COR-L47 (cell line): ENCODE measurements around the gene CLPTM1L.
"Not testable (repeated sequence)": the region's sequence is repeated elsewhere in the genome, so short reads cannot be mapped to it uniquely, and the experiment has no call there.

ENCODE experiments used
- DNase-seq: peaks from one replicate; lab custom pipeline; 2025; lab: John Stamatoyannopoulos, UW

The CLPTM1L gene

DNA sequence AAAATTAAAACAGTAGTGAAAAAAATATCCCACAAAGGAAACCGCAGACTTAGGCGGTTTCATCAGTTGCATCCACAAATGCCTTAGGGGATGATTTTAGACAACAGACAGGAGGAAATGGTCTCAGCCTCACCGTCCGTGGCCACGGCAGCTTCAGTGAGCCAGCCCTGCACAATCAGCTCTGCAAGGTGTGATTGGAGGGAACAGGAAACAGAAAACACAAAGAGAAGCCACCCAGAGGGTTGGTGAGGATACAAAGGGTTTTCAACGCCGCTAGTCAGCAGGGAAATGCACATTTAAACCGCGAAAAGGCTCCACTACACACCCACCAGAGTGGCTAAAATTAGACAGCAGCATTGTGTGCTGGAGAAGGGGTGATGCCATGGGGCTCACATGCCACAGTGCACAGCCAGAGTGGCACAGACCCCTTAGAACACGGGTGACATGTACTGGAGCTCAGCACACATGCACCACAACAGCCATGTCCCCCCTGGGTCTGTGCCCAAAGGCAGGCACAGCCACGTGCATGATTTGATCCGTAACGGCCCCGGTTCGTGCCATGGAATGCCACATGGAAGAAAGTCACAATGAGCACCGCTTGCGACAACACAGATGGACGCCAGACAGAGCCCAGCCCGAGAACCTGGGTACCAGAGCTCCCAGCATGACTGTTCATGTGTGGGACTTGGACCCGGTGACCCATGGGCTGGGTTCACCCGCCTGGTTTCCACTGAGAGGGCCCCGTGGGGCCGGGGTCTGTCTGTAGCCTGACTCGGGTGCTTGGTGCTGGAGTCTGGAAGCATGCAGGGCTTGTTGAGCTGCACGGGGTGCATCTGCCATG is 31.7 kb downstream of the CLPTM1L start:
- DNase-seq = peak; percentile 32

DNA sequence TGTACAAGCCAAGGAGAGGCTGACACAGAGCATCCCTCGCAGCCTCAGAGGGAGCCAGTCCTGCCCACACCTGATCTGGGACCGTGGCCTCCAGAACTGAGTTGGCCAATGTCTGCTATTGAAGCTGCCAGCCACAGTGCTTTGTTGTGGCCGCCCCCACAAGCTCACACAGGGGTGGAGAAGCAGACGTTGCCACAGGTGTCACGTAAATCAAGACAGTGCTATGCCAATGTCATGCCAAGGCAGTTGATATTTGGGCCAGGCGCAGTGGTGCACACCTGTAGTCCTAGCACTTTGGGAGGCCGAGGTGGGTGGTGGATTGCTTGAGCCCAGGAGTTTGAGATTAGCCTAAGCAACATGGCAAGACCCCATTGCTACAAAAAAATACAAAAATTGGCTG is 32.7 kb downstream of the CLPTM1L start:
- DNase-seq = no peak

- DNase-seq = no peak
Measured at GRCh38 chr5:1311439-1312055, 33.4 kb downstream of the CLPTM1L start.

GRCh38 chr5:1310118-1310517 is 34.8 kb downstream of the CLPTM1L start:
- DNase-seq = no peak

DNA sequence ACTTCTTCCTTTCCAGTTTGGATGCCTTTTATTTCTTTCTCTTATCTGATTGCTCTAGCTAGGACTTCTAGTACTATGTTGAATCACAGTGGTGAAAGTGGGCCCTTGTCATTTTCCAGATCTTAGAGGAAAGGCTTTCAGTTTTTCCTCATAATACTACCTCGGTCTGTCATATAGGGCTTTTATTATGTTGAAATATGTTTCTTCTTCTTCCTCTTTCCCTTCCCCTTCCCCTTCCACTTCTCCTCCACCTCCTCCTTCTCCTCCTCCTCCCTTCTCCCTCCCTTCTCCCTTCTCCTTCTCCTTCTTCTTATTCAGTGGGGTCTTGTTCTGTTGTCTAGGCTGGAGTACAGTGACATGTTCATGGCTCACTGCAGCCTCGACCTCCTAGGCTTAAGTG is 40.9 kb downstream of the CLPTM1L start:
- no peak for DNase-seq

DNA sequence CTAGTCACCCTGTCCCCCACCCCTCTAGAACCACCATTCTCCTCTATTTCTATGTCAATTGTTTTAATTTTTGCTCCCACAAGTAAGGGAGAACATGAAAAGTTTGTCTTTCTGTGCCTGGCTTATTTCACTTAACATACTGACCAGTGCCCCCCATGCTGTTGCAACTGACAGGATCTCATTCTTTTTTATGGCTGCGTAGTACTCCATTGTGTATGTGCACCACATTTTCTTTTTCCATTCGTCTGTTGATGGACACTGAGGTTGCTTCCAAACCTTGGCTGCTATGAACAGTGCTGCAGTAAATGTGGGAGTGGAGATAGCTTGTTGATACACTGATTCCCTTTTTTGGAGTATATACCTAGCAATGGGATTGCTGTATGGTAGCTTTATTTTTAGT is 42.6 kb downstream of the CLPTM1L start:
- DNase-seq = no peak

DNA sequence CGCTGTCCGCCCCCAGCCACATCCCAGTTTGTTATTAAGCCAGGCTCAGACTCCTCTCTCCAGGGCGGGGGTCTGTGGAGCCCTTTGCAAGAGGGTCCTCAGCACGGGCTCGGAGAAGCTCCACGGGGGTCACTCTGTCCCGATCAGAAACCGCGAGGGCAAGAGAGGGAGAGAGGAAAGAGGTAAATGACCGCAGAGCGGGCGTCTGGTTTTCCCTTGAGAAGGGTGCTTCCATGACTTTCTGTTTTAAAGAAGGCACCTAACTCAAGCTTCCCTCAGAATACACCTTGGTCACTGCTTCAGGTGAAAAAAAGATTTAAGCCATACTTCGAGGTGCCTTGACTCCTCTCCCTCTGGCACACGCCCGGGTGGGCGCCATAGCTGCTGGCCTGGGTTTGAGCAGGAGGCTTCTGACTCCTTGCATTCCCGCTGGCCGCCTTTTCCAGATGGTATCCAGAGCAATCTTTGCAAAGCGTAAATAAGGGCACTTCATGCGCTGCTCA is 44.3 kb downstream of the CLPTM1L start:
- no peak for DNase-seq

- DNase-seq = no peak
Measured at GRCh38 chr5:1299961-1300360, 44.9 kb downstream of the CLPTM1L start.

- no peak for DNase-seq
Measured at GRCh38 chr5:1299511-1299850, 45.4 kb downstream of the CLPTM1L start.

GRCh38 chr5:1298723-1299510 is 46.0 kb downstream of the CLPTM1L start:
- DNase-seq = no peak

- no peak for DNase-seq
Measured at GRCh38 chr5:1298067-1298551, 46.8 kb downstream of the CLPTM1L start.

DNA sequence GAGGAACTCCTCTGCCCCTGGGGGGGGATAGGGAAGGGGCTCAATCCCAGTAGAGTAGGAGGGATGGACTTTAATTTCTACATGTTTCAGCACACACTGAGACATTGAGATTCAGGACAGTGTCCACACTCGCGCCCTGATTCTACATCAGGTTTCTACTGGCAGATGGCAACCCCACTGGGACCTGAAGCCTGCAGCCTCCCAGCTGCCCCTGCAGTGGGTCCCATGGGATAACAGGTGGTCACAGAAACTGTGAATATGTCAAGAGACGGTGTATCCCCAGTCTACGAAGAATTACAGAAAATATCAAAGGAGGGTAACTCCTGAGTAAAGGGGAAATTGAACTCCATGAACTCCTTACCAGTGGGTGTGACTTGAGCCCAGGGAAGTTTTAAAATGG is 47.7 kb downstream of the CLPTM1L start:
- no peak for DNase-seq

DNA sequence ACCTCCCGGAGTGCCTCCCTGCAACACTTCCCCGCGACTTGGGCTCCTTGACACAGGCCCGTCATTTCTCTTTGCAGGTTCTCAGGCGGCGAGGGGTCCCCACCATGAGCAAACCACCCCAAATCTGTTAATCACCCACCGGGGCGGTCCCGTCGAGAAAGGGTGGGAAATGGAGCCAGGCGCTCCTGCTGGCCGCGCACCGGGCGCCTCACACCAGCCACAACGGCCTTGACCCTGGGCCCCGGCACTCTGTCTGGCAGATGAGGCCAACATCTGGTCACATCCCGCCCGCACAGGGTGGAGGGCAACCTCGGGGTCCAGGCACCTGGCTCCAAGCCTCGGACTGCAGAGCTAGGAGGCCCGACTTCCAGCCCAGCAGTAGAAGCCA is 49.3 kb downstream of the CLPTM1L start:
- no peak for DNase-seq

GRCh38 chr5:1294835-1295649 is 49.9 kb downstream of the CLPTM1L start, which contains the start of gene TERT:
TERT (minus strand) TSS chr5:1295068; CDS start chr5:1294989, 79 bp downstream.
- DNase-seq = peak; percentile 11

DNA sequence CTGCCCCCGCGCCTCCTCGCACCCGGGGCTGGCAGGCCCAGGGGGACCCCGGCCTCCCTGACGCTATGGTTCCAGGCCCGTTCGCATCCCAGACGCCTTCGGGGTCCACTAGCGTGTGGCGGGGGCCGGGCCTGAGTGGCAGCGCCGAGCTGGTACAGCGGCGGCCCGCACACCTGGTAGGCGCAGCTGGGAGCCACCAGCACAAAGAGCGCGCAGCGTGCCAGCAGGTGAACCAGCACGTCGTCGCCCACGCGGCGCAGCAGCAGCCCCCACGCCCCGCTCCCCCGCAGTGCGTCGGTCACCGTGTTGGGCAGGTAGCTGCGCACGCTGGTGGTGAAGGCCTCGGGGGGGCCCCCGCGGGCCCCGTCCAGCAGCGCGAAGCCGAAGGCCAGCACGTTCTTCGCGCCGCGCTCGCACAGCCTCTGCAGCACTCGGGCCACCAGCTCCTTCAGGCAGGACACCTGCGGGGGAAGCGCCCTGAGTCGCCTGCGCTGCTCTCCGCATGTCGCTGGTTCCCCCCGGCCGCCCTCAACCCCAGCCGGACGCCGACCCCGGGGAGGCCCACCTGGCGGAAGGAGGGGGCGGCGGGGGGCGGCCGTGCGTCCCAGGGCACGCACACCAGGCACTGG is 50.6 kb downstream of the CLPTM1L start:
- DNase-seq = peak; percentile 64

DNA sequence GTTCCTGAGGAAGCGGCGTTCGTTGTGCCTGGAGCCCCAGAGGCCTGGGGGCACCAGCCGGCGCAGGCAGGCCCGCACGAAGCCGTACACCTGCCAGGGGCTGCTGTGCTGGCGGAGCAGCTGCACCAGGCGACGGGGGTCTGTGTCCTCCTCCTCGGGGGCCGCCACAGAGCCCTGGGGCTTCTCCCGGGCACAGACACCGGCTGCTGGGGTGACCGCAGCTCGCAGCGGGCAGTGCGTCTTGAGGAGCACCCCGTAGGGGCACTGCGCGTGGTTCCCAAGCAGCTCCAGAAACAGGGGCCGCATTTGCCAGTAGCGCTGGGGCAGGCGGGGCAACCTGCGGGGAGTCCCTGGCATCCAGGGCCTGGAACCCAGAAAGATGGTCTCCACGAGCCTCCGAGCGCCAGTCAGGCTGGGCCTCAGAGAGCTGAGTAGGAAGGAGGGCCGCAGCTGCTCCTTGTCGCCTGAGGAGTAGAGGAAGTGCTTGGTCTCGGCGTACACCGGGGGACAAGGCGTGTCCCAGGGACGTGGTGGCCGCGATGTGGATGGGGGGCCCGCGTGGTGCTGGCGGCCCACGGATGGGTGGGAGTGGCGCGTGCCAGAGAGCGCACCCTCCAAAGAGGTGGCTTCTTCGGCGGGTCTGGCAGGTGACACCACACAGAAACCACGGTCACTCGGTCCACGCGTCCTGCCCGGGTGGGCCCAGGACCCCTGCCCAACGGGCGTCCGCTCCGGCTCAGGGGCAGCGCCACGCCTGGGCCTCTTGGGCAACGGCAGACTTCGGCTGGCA is 51.3 kb downstream of the CLPTM1L start:
- no peak for DNase-seq

DNA sequence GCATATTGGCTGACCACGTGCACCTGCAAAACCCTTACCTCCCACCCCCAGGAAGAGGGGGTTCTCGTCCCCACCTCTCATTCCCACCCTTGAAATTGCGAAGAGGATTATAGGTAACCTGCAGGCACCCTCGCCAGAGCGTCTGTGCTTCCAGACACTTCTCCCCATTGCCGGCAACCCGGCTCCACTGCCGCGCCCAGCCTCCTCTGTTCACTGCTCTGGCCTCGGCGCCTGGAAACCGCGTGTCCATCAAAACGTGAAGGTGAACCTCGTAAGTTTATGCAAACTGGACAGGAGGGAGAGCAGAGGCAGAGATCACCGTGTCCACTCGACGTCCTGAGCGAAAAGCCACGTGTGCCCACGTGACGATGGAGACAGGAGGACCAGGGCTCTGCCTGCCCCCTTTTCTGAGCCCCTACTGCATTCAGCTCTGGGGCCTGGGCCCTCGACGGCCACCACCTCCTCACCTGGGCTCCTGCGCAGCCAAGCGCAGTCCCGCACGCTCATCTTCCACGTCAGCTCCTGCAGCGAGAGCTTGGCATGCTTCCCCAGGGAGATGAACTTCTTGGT is 52.0 kb downstream of the CLPTM1L start:
- DNase-seq = no peak

DNA sequence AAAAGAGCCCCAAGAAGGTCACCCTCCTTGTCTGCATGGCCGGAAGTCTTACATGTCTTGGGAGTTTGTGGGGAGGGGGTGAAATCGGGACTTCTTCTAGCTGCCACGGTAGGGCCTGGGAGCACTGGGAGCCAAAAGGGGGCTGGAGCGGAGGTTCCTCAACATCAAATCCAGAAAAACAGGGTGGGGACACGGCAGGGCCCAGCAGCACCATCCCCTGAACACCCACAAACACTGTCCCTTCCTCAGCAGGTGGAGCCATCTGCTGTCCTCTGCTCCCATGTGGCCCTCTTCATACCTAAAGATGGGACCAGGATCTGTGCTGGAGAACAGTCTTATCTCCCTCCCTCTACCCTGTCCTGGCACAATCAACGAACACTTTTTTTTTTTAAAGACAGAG is 52.8 kb downstream of the CLPTM1L start:
- no peak for DNase-seq

- no peak for DNase-seq
Measured at GRCh38 chr5:1291611-1292080, 53.3 kb downstream of the CLPTM1L start.

- DNase-seq = not testable (repeated sequence)
Measured at GRCh38 chr5:1290956-1291355, 53.9 kb downstream of the CLPTM1L start.
